Rectal smooth muscle tissue (tissue), 1 donor: ENCODE data around the gene ITIH4.

Experiments
- H3K27ac ChIP-seq: one replicate; pipeline ENCODE4 v1.7.0; 2013; ENCODE audit warnings: low read depth, low read length, inconsistent platforms
- H3K27me3 ChIP-seq: one replicate; pipeline ENCODE4 v1.7.0; 2013; ENCODE audit warnings: low read length; ENCODE audit not compliant: control insufficient read depth, insufficient read depth
- H3K36me3 ChIP-seq: one replicate; pipeline ENCODE4 v1.7.0; 2013; ENCODE audit warnings: low read length; ENCODE audit not compliant: control insufficient read depth, insufficient read depth
- H3K4me1 ChIP-seq: one replicate; pipeline ENCODE4 v1.7.0; 2013; ENCODE audit warnings: low read length; ENCODE audit not compliant: control insufficient read depth, insufficient read depth
- H3K4me3 ChIP-seq: one replicate; pipeline ENCODE4 v1.7.0; 2013; ENCODE audit warnings: low read length
- H3K9ac ChIP-seq: one replicate; pipeline ENCODE4 v1.7.0; 2013; ENCODE audit warnings: low read length

Gene ITIH4

DNA sequence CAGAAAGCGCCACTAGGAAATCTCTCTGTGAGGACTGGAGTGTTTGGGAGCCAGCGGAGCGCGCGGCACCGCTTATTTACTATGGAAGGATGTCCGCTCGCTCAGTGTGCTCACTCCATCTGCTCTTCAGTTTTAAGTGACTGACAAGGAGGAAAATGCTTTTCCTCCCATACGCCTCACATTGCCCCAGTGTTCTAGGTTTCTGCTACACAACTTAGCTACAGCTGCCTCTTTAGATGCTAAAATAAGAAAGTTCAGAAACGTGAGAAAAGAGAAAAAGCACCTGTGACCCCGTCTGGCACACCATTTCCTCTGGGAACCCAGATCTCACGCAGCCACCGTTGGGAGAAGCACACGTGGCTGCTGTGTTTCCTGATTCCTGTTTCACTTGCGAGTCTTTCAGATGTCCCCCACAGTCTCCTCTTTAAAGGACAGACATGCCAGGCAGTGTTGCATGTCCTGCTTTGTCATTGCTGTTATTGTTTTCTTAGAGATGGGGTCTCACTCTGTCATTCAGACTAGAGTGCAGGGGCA, 16.0 kb upstream of the ITIH4 start:
- Histone ChIP-seq H3K4me3 (no peak overlapping the region), H3K9ac (no peak overlapping the region), H3K4me1 (peaks cover 15% of the 10 kb centered on the region), H3K27ac (no peak overlapping the region), H3K36me3 (peaks cover 9% of the 10 kb centered on the region), H3K27me3 (no peaks in the 10 kb centered on the region)

DNA sequence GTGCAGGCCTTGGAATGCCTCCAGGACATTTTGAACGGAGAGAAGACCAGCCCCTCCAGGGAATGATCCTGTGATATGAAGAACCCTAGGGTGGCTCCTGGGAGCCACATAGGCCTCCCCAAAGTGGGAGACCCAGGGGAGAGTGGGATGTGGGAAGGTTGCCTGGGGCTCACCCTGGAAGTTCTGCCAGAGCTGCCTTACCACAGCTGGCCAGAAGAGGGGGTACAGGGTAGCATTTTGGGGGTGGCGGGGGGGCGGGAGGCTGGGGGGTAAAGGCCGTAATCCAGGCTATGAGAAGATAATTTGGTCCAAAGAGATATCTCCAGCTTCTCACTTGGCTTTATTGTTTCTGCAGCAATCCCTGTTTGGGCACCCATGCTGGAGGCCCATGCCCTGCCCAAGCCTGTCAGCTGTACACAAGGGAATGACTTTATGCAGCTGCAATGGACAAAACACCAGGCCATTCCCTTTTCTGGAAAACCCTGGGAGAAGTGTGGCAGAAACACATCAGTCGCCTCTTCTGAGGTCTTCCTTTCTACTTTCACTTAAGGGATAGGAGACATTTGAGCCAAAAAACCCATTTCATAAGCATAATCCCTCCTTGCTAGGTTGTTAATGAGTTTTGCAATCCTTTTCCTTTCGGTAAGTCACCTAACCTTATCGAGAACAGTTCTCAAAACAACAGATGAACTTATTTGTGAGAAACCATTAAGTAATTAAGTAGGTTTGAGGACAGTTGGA, 15.4 kb upstream of the ITIH4 start:
- H3K27me3 ChIP-seq: no peaks in the 10 kb centered on the region
- H3K4me1 ChIP-seq: peaks cover 15% of the 10 kb centered on the region
- no peak overlapping the region for H3K9ac ChIP-seq
- peaks cover 11% of the 10 kb centered on the region for H3K36me3 ChIP-seq
- H3K27ac ChIP-seq: peak overlapping the region; percentile 76
- H3K4me3 ChIP-seq: peak overlapping the region; percentile 19

DNA sequence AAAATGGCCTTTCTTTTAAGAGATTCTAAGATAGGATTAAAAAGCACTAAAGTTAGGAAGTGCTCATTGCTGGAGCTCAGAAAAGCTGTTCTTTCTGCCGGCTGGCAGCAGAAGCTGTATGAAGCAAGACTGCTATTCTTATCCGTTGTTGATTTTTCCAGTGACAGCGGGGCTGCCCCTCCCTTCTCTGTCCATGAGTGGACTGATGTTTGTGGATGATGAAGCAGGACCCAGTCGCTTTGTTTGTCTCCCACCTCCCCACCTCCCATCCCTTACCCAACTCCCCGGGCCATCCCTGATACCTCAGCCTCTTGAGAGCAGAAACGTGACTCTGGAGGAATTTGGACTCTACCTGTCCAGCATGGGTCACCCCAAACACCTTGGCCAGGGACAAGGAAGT, 14.7 kb upstream of the ITIH4 start:
- Histone ChIP-seq H3K36me3 (peaks cover 11% of the 10 kb centered on the region), H3K9ac (no peak overlapping the region)

DNA sequence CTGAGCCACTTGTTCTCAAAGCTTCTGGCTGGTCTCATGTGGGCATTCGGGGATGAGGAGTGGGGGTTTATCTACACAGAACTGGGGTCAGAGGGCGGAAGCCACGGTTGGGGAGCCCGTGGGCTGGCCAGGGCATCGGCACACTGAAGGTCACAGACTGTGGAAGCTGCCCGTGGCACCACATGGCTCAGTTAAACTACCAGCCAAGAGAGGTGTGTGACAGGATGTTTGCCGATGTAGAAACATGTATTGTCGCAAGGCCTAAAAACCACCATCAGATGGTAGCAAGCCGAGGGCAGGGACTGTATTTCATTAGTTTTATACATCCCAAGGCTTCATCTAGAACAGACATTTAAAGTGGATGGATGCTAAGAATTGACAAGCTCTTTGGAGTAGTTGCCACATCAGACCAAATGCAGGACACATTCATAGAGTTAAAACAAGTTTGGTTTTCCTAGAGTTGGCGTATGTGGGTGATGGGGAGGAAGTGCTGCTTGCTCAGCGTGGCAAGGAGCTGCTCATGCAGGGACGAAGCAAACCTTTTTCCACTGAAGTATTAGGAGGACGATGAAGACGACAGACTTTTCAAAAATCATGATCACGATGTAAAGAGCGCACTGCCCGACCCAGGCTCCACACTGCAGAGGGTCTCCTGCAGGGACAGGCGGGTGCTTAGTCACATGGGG, 14.0 kb upstream of the ITIH4 start:
- H3K9ac ChIP-seq: no peak overlapping the region
- no peak overlapping the region for H3K4me3 ChIP-seq
- peak overlapping the region; percentile 76 for H3K27ac ChIP-seq
- peaks cover 6% of the 10 kb centered on the region for H3K36me3 ChIP-seq
- no peaks in the 10 kb centered on the region for H3K27me3 ChIP-seq
- H3K4me1 ChIP-seq: peaks cover 15% of the 10 kb centered on the region

More for the DNA sequence above, 14.7 kb upstream of the ITIH4 start:
- Histone ChIP-seq H3K27ac (peak overlapping the region; percentile 76), H3K4me1 (peaks cover 15% of the 10 kb centered on the region), H3K27me3 (no peaks in the 10 kb centered on the region), H3K4me3 (peak overlapping the region; percentile 19)

DNA sequence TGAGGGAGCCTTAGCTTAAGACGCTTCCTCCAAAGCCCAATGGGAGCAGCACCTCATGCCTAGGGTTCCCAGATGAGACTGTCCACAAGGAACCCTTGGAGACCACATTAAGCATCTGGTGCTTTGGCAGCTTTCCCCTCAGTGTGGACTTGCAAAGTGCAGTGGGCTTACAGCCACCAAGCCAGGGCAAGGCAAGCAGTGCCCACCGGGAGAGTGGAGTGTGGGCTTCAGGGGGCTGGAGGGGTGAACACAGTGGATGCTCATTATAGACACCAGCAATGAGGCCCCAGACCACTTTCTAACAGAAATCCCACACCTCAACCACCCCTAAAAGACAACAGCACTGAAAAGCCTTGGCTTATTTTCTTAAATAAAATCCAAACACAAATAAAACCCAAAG, 13.4 kb upstream of the ITIH4 start:
- Histone ChIP-seq H3K27me3 (no peaks in the 10 kb centered on the region), H3K9ac (no peak overlapping the region), H3K36me3 (peaks cover 9% of the 10 kb centered on the region), H3K4me3 (no peak overlapping the region), H3K27ac (peak overlapping the region; percentile 76), H3K4me1 (peaks cover 15% of the 10 kb centered on the region)

DNA sequence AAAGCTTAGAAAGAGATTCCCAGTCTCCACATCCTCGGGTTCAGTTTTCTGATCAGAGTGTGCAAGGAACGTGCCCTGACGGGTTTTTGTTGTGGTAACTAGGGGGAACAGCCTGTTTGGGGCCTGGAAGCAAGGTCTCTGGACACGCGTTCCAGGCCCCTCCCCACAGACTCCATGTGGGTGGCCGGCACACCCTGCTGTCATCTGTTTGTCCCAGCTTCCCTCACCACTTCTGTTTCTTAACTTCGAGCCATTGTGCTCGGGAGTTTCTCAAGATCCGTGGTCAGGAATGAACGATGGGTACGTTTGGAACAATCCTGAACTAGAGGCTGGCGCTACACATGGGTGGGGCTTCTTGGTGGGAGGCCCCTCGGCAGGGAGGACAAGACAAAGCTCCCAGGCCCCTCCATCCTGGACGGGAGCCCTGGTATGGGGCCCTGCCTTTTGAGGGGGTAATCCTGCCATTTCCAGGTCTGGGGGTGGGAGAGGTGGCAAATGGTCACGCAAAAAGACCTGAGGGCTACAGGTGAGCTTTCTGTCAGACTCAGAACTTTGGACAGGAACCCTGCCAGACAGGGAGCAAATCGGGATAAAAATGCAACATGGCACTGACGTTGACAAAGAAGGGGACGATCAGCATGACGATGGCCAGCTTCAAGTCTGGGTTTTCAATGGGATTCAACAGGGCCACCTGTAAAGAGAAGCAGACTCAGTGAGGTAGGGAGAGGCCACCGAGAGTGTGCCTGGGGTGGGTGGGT, 12.8 kb upstream of the ITIH4 start:
- Histone ChIP-seq H3K4me3 (no peak overlapping the region), H3K27me3 (no peaks in the 10 kb centered on the region), H3K27ac (no peak overlapping the region), H3K4me1 (peaks cover 12% of the 10 kb centered on the region), H3K9ac (no peak overlapping the region), H3K36me3 (peaks cover 9% of the 10 kb centered on the region)

DNA sequence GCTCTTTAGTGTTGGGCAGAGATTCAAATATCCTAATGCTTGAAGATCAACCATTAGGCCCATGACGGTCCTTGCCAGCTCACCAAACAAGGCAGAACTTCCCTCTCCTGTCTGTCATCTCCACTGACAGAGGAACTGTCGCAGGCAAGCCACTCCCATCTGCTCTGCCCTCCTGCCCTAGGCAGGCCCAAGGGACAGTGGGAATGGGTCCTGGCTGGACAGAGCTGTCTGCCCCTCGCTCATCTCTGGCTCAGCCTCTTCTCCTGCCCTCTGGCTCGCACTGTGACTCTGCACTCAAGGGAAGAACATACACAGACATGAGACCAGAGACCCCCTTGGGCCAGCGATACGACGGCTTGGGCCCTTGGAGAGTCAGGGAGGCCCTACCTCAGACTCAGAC, 12.0 kb upstream of the ITIH4 start:
- Histone ChIP-seq H3K36me3 (peaks cover 9% of the 10 kb centered on the region), H3K4me1 (peaks cover 10% of the 10 kb centered on the region)

DNA sequence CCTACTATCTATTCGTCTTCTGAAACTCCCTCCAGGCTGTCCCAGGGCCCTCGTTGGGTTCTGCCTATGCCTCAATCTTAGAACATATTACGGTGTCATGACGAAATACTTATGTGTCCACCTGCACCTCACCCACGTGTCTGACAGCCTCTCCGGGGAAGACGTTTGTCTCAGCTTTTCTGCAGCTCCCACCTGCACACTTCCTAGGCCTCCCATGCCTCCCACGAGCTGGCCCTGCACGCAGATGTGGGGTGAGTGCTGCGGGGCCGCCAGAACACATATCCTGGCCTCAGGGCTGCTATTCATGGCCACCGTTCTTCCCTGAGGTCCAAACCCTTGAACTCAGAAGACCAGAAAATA, 11.5 kb upstream of the ITIH4 start:
- no peaks in the 10 kb centered on the region for H3K27me3 ChIP-seq
- H3K36me3 ChIP-seq: peaks cover 9% of the 10 kb centered on the region
- peaks cover 10% of the 10 kb centered on the region for H3K4me1 ChIP-seq
- H3K27ac ChIP-seq: no peak overlapping the region
- H3K9ac ChIP-seq: no peak overlapping the region
- H3K4me3 ChIP-seq: no peak overlapping the region

More for the DNA sequence above, 12.0 kb upstream of the ITIH4 start:
- Histone ChIP-seq H3K27me3 (no peaks in the 10 kb centered on the region), H3K9ac (no peak overlapping the region), H3K27ac (no peak overlapping the region), H3K4me3 (no peak overlapping the region)

DNA sequence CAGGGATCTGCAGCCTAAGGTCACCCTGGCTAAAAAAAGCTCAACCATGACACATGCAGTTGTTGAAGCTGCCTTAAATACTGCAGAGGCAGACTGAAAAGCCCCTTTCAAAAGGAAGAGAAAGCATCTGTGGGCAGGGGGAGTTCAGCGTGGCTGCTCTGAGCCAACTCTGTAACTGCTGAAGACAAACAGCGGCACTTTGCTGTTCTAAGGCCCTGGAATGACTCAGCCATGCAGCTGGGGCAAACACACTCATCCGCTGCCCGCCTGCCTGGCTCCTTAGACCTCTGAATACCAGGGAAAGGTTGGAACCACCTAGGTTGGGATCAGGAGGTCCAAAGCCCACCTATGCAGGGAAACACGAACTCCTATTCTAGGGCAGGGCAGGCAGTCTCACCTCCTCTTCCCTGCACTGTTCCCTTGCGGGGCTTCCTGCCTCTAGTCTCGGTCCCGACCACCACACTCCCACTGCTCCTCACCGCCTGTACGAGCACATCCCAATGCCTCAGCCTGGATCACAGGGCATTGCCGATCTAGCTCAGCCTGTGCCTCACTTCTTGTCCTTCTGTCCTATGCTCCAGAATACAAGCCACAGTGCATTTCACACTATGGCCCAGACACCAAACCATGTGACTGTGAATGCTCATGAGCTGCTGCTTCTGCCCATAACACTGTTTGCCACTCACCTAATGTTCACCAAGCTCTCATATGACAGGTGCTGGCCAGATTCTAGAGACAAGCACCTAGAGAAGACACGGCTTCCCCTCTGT, 10.9 kb upstream of the ITIH4 start:
- Histone ChIP-seq H3K9ac (no peak overlapping the region), H3K27ac (no peak overlapping the region), H3K4me1 (peaks cover 10% of the 10 kb centered on the region), H3K4me3 (no peak overlapping the region), H3K27me3 (no peaks in the 10 kb centered on the region), H3K36me3 (peaks cover 9% of the 10 kb centered on the region)

DNA sequence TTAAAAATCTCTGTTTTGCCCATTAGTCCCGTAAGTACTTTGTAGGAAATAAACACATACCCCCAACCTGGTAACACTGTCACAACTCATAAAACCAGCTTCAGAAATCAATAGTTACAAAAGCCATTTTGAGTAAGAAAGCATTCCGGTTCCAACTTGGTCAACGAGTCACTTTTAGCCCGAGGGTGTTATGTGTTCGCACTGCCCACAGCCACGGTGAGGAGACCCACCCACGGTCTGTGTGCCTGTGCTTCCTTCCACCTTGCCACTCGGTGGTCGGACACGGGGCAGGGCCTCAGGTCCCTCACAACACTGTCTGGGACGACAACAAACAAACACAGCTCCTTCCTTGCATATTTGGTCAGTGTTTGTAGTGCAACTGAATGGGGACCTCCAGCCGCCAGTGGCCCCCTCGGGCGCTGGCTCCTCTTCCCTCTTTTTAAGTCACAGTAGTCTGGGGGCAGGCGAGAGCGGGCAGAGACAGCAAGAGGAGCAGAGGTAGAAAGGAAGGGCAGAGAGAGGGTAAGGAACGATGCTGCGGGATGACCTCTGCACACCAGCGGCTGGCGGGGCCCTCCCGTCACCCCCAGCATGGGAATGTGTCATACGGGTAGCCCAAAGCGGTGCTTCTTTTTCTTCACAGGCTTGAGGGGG, 9.5 kb upstream of the ITIH4 start:
- no peak overlapping the region for H3K27ac ChIP-seq
- peaks cover 9% of the 10 kb centered on the region for H3K4me1 ChIP-seq
- H3K27me3 ChIP-seq: no peaks in the 10 kb centered on the region
- H3K36me3 ChIP-seq: peaks cover 9% of the 10 kb centered on the region
- H3K9ac ChIP-seq: no peak overlapping the region
- H3K4me3 ChIP-seq: no peak overlapping the region

DNA sequence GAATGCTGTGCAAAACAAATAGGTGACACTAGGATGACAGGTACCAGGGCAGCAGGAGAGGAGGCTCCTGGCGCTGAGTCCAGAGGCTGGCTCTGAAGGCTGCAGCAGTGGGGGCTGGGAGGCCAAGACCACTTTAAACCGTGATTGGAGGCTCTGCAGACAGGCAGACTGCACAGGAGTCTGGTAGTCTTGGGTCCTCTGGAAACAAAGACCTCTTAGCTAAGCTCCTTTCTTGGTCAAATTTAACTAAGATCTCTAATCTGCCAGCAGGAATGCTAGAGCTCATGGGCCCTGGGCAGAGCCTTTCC, 8.8 kb upstream of the ITIH4 start:
- Histone ChIP-seq H3K36me3 (peaks cover 9% of the 10 kb centered on the region), H3K27ac (no peak overlapping the region), H3K4me3 (no peak overlapping the region), H3K9ac (no peak overlapping the region), H3K27me3 (no peaks in the 10 kb centered on the region), H3K4me1 (peaks cover 5% of the 10 kb centered on the region)
